ENCODE measurements around the gene CATSPERD.

DNA sequence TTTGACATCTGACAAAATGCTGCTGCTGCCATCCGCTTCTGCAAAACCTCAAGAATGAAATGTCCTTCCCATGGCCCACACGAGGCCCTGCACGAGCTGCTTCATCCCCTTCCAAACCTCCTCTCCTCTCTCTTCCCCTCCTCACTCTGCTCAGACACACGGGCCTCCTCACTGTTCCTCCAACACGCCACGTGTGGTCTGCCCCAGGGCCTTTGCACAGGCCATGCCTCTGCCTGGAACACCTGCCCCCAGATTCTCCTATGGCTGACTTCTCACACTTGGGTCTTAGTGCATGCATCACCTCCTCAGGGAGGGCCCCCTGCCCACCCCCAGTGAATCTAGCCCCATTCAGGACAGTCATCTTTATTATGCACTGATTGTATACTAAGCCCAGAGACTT, 100.3 kb downstream of the CATSPERD start:
- TF ChIP-seq POLR2A (IDR thresholded peaks at IDR 0.05), result no peak
- TF ChIP-seq, protein P1, sequence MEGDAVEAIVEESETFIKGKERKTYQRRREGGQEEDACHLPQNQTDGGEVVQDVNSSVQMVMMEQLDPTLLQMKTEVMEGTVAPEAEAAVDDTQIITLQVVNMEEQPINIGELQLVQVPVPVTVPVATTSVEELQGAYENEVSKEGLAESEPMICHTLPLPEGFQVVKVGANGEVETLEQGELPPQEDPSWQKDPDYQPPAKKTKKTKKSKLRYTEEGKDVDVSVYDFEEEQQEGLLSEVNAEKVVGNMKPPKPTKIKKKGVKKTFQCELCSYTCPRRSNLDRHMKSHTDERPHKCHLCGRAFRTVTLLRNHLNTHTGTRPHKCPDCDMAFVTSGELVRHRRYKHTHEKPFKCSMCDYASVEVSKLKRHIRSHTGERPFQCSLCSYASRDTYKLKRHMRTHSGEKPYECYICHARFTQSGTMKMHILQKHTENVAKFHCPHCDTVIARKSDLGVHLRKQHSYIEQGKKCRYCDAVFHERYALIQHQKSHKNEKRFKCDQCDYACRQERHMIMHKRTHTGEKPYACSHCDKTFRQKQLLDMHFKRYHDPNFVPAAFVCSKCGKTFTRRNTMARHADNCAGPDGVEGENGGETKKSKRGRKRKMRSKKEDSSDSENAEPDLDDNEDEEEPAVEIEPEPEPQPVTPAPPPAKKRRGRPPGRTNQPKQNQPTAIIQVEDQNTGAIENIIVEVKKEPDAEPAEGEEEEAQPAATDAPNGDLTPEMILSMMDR (IDR thresholded peaks at IDR 0.05), result no peak

Measured in body of pancreas (tissue), 4 donors.